ENCODE results near the gene MAGEB3.

Gene MAGEB3

DNA sequence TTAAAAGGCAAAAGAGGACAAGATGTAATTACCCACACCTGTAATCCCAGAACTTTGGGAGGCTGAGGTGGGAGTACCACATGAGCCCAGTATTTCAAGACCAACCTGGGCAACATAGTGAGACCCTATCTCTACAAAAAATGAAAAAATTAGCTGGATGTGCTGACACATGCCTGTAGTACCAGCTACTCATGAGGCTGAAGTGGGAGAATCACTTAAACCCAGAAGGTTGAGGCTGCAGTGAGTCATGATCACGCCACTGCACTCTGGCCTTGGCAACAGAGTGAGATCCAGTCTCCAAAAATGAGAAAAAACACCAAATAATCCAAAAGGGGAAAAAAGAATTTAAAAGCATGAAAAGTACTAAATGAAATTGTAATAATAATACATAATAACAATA is 47.9 kb downstream of the MAGEB3 start:
- no peak for DNase-seq (ENCODE audit: low read depth)

DNA sequence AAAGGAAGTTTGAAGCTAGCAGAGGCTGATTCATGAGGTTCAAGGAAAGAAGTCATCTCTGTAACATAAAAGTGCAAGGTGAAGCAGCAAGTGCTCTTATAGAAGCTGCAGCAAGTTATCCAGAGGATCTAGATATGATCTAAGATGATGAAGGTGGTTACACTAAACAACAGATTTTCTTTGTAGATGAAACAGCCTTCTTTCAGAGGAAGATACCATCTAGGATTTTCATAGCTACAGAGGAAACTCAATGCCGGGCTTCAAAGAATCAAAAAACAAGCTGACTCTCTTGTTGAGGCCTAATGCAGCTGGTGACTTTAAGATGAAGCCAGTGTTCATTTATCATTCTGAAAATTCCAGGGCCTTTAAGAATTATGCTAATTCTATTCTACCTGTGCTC is 50.0 kb downstream of the MAGEB3 start:
- no peak for DNase-seq (ENCODE audit: low read depth)

DNA sequence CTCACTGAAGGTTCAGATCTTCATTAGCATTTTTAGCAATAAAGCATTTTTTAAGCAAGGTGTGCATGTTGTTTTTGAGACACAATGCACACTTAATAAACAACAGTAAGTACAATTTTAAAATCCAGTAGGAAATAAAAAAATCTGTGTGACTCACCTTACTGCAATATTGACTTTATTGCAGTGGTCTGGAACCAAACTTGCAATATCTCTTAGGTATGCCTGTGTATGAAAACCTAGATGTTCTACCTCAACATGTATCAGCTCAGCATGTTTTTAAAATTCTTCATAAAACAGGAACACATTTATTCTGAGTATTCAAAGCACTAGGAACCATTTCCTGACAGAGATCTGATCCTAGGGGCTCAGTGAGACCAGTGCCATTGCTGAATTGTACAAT is 52.1 kb downstream of the MAGEB3 start:
- no peak for DNase-seq (ENCODE audit: low read depth)

DNA sequence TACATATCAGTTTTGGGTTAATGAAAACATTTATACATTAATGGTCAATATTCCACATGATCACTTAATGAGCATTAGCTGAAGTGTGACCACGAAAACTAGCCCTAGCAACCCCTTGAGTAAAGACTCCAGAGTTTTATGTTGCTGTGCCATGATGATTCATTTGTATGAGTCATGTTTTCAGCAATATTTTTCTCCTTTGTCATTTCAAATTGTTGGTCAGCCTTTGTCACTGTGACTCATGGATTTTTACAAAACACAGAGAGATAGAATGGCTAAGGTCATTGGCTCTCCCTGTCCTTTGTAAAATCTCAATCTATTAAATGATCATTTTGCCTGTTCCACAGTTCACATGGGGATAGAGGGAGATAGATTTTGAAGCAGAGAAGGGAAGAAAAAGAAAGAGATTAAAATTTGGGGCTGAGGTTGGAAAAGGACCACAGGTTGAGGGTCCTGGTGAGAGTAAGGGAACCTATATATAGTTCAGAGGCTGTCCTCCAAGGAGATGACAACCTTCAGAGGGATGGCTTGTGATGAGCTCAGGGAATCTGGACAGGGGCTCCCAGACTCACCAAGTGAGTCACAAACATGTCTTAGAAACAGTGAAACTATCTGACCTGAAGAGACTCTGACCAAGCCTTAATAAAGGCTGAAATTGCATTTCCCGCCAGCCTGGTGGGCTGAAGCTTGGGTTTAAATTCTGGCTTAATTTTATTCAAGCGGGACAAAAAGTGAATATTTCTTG is 53.2 kb downstream of the MAGEB3 start:
- peak; percentile 72 for DNase-seq (ENCODE audit: low read depth)
